C1 segment of cervical spinal cord (tissue), 14 donors: Measurements from ENCODE around the gene NUMB.

ENCODE experiments used
- DNase-seq, 14 donors: peaks; one replicate each; lab custom pipeline; 2025; lab: John Stamatoyannopoulos, UW

NUMB gene

GRCh38 chr14:73262427-73263183, 195.7 kb downstream of the NUMB start:
- DNase-seq: no peak

- DNase-seq: no peak
Measured at GRCh38 chr14:73261520-73262426, 196.6 kb downstream of the NUMB start.

GRCh38 chr14:73261075-73261474, 197.3 kb downstream of the NUMB start:
- no peak for DNase-seq

GRCh38 chr14:73260574-73260973, 197.8 kb downstream of the NUMB start:
- DNase-seq: no peak

GRCh38 chr14:73259837-73260236, 198.5 kb downstream of the NUMB start:
- DNase-seq: no peak

- no peak for DNase-seq
Measured at GRCh38 chr14:73258845-73259611, 199.3 kb downstream of the NUMB start.

GRCh38 chr14:73258076-73258475, 200.3 kb downstream of the NUMB start:
- DNase-seq: no peak

- no peak for DNase-seq
Measured at GRCh38 chr14:73255693-73256225, 202.6 kb downstream of the NUMB start.

GRCh38 chr14:73255005-73255400, 203.3 kb downstream of the NUMB start:
- DNase-seq: no peak

- DNase-seq: no peak
Measured at GRCh38 chr14:73254247-73255004, 203.9 kb downstream of the NUMB start.

- DNase-seq: no peak
Measured at GRCh38 chr14:73253721-73254120, 204.6 kb downstream of the NUMB start.

- DNase-seq: no peak
Measured at GRCh38 chr14:73253323-73253610, 205.1 kb downstream of the NUMB start.

- no peak for DNase-seq
Measured at GRCh38 chr14:73252491-73253322, 205.6 kb downstream of the NUMB start.

- no peak for DNase-seq
Measured at GRCh38 chr14:73251516-73252215, 206.7 kb downstream of the NUMB start.

GRCh38 chr14:73250781-73251500, 207.4 kb downstream of the NUMB start:
- DNase-seq: no peak

- DNase-seq: no peak
Measured at GRCh38 chr14:73250317-73250713, 208.0 kb downstream of the NUMB start.

- DNase-seq: no peak
Measured at GRCh38 chr14:73249564-73250316, 208.6 kb downstream of the NUMB start.

GRCh38 chr14:73249108-73249507, 209.2 kb downstream of the NUMB start:
- DNase-seq: no peak
